Sigmoid colon (tissue), 7 donors: Measurements from ENCODE around the gene HOXB6. TPM values are rescaled to one million over a fixed set of nuclear protein-coding genes. Genes with fewer than 3 reads are reported as not detected.

ENCODE experiments used
- DNase-seq: peaks from one replicate; pipeline ENCODE4 v3.0.0-alpha.2; 2019
- H3K27ac ChIP-seq, 4 donors: fragments of 200-600 bp; sonication (generic); one replicate each; pipeline ENCODE4 v1.5.1; 2016 to 2019; ENCODE audit warnings: mild to moderate bottlenecking in 1 of 4
- H3K27me3 ChIP-seq, 3 donors: fragments of 200-600 bp; sonication (generic); one replicate each; pipeline ENCODE4 v1.5.1; 2019; ENCODE audit warnings: mild to moderate bottlenecking in 1 of 3
- H3K36me3 ChIP-seq, 4 donors: fragments of 200-600 bp; sonication (generic); one replicate each; pipeline ENCODE4 v1.5.1; 2016 to 2019
- H3K4me1 ChIP-seq, 4 donors: fragments of 200-600 bp; sonication (generic); one replicate each; pipeline ENCODE4 v1.5.1; 2017 to 2019
- H3K4me3 ChIP-seq, 4 donors: fragments of 200-600 bp; sonication (generic); one replicate each; pipeline ENCODE4 v1.5.1; 2017 to 2019; ENCODE audit warnings: mild to moderate bottlenecking in 2 of 4, moderate library complexity in 1 of 4
- H3K9me3 ChIP-seq, 4 donors: fragments of 200-600 bp in 3 of 4; sonication (generic) in 3 of 4; one replicate each; pipeline versions ENCODE4 v1.5.1 to v1.6.1; 2013 to 2019
- EP300 ChIP-seq, 4 donors: sonication (generic); formaldehyde crosslinking; IDR thresholded peaks; one replicate each; pipeline ENCODE4 v1.6.1; 2017; ENCODE audit warnings: antibody characterized with exemption in 4 of 4
- POLR2A ChIP-seq, 2 donors: fragments of 450-650 bp; IDR thresholded peaks; one replicate each; pipeline ENCODE4 v1.6.1; 2016; ENCODE audit warnings: antibody characterized with exemption in 2 of 2, mild to moderate bottlenecking in 2 of 2, moderate library complexity in 2 of 2
- POLR2AphosphoS5 ChIP-seq, 4 donors: sonication (generic); formaldehyde crosslinking; IDR thresholded peaks; one replicate each; pipeline ENCODE4 v1.6.1; 2017; ENCODE audit warnings: antibody characterized with exemption in 4 of 4
- WGBS, 2 donors: extraction: QIAGEN DNeasy Blood & Tissue Kit; methylation state at CpG; one replicate each; pipeline ENCODE4 v1.1.7; 2013; 5-methylcytosine and 5-hydroxymethylcytosine counted together
- intact Hi-C: fragments of 100-400 bp; cut with DNase I; formaldehyde crosslinking; loops from one replicate; pipeline ENCODE4 v1.15.1; 2023
- polyA plus RNA-seq, 3 donors: library from polyadenylated mRNA; stranded (reverse); fragments of 200-250 nt; gene quantifications; one replicate each; pipeline ENCODE4 v1.2.3, GENCODE V29; 2013
- total RNA-seq, 4 donors: library from RNA; depleted of rRNA; stranded (reverse); fragments of >200 nt; gene quantifications; one replicate each; pipeline ENCODE4 v1.1.0, GENCODE V29; 2016
- TF ChIP-seq, protein P1 (sequence below), 4 experiments: fragments of 450-650 bp in 3 of 4; fragments of 200-600 bp in 1 of 4; IDR thresholded peaks; one replicate each; pipeline ENCODE4 v1.5.1; 2016 to 2019; ENCODE audit warnings: antibody characterized with exemption in 4 of 4, mild to moderate bottlenecking in 3 of 4, moderate library complexity in 2 of 4
- donor health status: healthy with polysubstance abuse.
- donor health status: Bipolar disorder and iron deficiency.
- donor health status: healthy.

Gene HOXB6
- total and polyA plus RNA-seq, 7 donors: 6.0 to 28.5 (median 10.2) TPM

DNA sequence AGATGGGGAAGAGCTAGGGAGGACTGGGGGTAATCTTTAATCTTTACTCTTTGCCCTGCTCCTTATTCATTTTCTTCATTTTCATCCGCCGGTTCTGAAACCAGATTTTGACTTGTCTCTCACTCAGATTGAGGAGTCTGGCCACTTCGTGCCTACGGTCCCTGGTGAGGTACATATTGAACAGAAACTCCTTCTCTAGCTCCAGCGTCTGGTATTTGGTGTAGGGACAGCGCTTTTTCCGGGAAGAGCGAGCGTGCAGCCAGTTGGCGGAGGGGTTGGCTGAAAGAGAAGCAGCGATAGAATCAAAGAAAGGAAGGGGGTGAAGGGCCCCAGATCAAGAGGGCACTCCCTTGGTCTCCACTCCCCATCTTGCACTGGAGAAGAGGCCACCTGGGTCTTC is 18.1 kb upstream of the HOXB6 start:
- no peak overlapping the region for H3K27ac ChIP-seq
- intact Hi-C loops: loop anchor here (5.0 kb wide), 1 partner anchor 104 kb away; the partner anchor contains the start of gene HOXB13
- no peaks in the 10 kb centered on the region for H3K9me3 ChIP-seq
- TF ChIP-seq, protein P1, sequence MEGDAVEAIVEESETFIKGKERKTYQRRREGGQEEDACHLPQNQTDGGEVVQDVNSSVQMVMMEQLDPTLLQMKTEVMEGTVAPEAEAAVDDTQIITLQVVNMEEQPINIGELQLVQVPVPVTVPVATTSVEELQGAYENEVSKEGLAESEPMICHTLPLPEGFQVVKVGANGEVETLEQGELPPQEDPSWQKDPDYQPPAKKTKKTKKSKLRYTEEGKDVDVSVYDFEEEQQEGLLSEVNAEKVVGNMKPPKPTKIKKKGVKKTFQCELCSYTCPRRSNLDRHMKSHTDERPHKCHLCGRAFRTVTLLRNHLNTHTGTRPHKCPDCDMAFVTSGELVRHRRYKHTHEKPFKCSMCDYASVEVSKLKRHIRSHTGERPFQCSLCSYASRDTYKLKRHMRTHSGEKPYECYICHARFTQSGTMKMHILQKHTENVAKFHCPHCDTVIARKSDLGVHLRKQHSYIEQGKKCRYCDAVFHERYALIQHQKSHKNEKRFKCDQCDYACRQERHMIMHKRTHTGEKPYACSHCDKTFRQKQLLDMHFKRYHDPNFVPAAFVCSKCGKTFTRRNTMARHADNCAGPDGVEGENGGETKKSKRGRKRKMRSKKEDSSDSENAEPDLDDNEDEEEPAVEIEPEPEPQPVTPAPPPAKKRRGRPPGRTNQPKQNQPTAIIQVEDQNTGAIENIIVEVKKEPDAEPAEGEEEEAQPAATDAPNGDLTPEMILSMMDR (IDR thresholded peaks at IDR 0.05): no peak
- TF ChIP-seq EP300 (IDR thresholded peaks at IDR 0.05): no peak
- TF ChIP-seq POLR2AphosphoS5 (IDR thresholded peaks at IDR 0.05): no peak
- H3K4me1 ChIP-seq: peaks cover 0 to 42% (median 38%) of the 10 kb centered on the region in 4 donors
- no peaks in the 10 kb centered on the region for H3K36me3 ChIP-seq
- 81 to 88% methylated on average over 11 of the region's 11 CpGs for WGBS, 2 donors
- H3K4me3 ChIP-seq: no peak overlapping the region
- no peak for DNase-seq
- H3K27me3 ChIP-seq: peaks cover 79 to 100% (median 97%) of the 10 kb centered on the region in 3 donors

GRCh38 chr17:48621410-48622392 is 16.9 kb upstream of the HOXB6 start:
- DNase-seq: no peak
- intact Hi-C loops: loop anchor here (5.0 kb wide), 1 partner anchor 106 kb away; the partner anchor contains the start of gene HOXB13
- peaks cover 75 to 100% (median 97%) of the 10 kb centered on the region in 3 donors for H3K27me3 ChIP-seq

DNA sequence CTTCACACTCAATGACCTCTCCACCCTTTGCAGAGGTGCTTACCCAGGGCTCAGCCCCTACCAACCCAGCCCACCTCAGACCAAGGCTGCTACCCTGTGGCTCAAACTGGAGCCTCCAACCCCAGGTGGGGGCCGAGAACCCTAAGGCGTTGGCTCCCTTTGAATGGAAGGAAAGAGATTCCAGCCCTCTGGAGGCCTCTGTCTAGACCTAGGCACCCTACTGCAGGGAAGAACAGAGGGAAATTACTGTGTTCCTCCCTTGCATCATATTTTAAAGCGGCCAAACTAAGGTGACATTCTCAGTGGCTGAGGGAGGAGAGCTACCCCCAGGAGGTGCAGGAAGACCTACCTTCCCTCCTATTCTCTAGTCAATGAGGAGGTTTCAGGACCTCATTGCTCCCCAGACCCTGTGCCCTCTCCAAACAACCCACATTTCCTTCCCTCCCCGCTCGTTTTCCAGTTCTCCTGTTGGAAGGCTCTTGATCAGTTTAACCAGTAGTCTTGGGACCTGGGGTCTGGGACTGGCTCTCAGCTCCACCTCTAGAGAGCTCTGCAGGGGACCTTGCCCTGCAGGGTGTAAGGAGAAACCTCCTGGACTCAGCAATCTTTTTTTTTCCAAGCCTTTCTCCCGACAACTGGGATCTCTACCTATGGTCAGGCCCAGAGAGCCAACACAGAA is 15.8 kb upstream of the HOXB6 start:
- no peak for DNase-seq
- H3K27me3 ChIP-seq: peaks cover 75 to 100% (median 97%) of the 10 kb centered on the region in 3 donors
- WGBS, 2 donors: 35 to 61% methylated on average over 6 of the region's 6 CpGs
- H3K9me3 ChIP-seq: no peaks in the 10 kb centered on the region
- H3K36me3 ChIP-seq: no peaks in the 10 kb centered on the region
- TF ChIP-seq, protein P1 (IDR thresholded peaks at IDR 0.05): no peak
- no peak for TF ChIP-seq POLR2A (IDR thresholded peaks at IDR 0.05)
- no peak for TF ChIP-seq POLR2AphosphoS5 (IDR thresholded peaks at IDR 0.05)
- no peak for TF ChIP-seq EP300 (IDR thresholded peaks at IDR 0.05)
- intact Hi-C loops: loop anchor here (5.0 kb wide), 1 partner anchor 107 kb away; the partner anchor contains the start of gene HOXB13
- no peak overlapping the region for H3K27ac ChIP-seq
- peaks cover 0 to 30% (median 28%) of the 10 kb centered on the region in 4 donors for H3K4me1 ChIP-seq
- H3K4me3 ChIP-seq: no peak overlapping the region

More at GRCh38 chr17:48621410-48622392, 16.9 kb upstream of the HOXB6 start:
- no peak overlapping the region for H3K4me3 ChIP-seq
- peaks cover 0 to 41% (median 39%) of the 10 kb centered on the region in 4 donors for H3K4me1 ChIP-seq
- no peak overlapping the region for H3K27ac ChIP-seq
- H3K9me3 ChIP-seq: no peaks in the 10 kb centered on the region
- H3K36me3 ChIP-seq: no peaks in the 10 kb centered on the region
- TF ChIP-seq EP300 (IDR thresholded peaks at IDR 0.05) (no peak), POLR2A (IDR thresholded peaks at IDR 0.05) (no peak), POLR2AphosphoS5 (IDR thresholded peaks at IDR 0.05) (no peak)
- TF ChIP-seq, protein P1 (IDR thresholded peaks at IDR 0.05): no peak
- 64 to 78% methylated on average over 41 of the region's 41 CpGs for WGBS, 2 donors

DNA sequence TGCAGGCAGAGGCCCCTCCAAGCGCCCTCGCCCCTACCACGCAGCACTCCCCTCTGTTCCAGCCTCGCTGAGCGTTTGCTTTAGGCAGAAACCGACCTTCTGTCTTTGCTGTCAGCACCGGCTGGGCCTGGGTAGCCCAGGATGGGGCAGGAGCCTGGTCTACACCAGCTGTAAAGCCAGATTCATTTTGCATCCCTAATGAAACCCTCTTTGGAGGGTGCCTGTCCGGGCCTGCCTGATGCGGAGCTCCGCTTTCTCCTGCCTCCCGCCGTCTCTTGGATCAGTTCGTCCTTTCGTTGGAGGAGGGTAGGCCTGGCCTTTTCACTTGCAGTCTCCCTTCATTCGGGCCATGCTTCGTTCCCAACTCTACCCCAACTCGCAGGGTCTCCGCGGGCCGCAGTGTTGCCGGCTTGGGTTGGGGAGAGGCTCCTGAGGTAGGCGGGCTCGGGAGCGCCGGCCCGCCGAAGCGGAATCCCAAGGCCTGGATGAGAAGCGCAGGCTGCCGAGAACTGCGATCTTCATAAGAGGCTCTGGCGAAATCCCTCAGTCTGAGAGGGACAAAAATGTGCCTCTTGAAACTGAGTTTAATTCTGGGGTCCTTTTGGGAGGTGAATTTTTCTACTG is 15.2 kb upstream of the HOXB6 start:
- Histone ChIP-seq H3K4me3 (no peak overlapping the region), H3K36me3 (no peaks in the 10 kb centered on the region), H3K27ac (no peak overlapping the region), H3K9me3 (no peaks in the 10 kb centered on the region), H3K4me1 (peaks cover 0 to 23% (median 21%) of the 10 kb centered on the region in 4 donors), H3K27me3 (peaks cover 73 to 100% (median 96%) of the 10 kb centered on the region in 3 donors)
- intact Hi-C loops: loop anchor here (2.0 to 10.0 kb wide), 6 partner anchors 97 to 595 kb away; partner anchors contain the start of genes HOXB13 and IGF2BP1
- TF ChIP-seq POLR2AphosphoS5 (IDR thresholded peaks at IDR 0.05) (no peak), POLR2A (IDR thresholded peaks at IDR 0.05) (no peak), EP300 (IDR thresholded peaks at IDR 0.05) (no peak)
- TF ChIP-seq, protein P1 (IDR thresholded peaks at IDR 0.05): no peak
- DNase-seq: no peak
- 22 to 62% methylated on average over 32 of the region's 32 CpGs for WGBS, 2 donors
